ENCODE data around the gene SHROOM3.

SHROOM3 gene

GRCh38 chr4:76582074-76582816, 147.2 kb downstream of the SHROOM3 start:
- ATAC-seq = peak; percentile 55
- TF ChIP-seq TCF4 (CRISPR knock-in tag; IDR thresholded peaks at IDR 0.05; ENCODE audit: borderline replicate concordance) = peak; percentile 96
- no peak for TF ChIP-seq ZC3H10 (CRISPR knock-in tag; IDR thresholded peaks at IDR 0.05)
- 0 out of 2 replicates have a peak, but pooled peaks have one; percentile 27 for TF ChIP-seq PPARA (CRISPR knock-in tag; IDR thresholded peaks at IDR 0.05; ENCODE audit: borderline replicate concordance)
- no peak for TF ChIP-seq ESRRG (CRISPR knock-in tag; IDR thresholded peaks at IDR 0.05)
- peak; percentile 5; the same call in 1 of the 2 replicates for TF ChIP-seq GLIS3 (CRISPR knock-in tag; IDR thresholded peaks at IDR 0.05)
- peak; percentile 87; the same call in 1 of the 2 replicates for TF ChIP-seq TSHZ2 (CRISPR knock-in tag; IDR thresholded peaks at IDR 0.05)
- no peak for TF ChIP-seq CSDC2 (CRISPR knock-in tag; IDR thresholded peaks at IDR 0.05)
- TF ChIP-seq ZNF8 (CRISPR knock-in tag; IDR thresholded peaks at IDR 0.05) = no peak
- TF ChIP-seq SNAI2 (CRISPR knock-in tag; IDR thresholded peaks at IDR 0.05) = peak; percentile 82; the same call in 1 of the 2 replicates
- no peak for TF ChIP-seq ZFP3 (CRISPR knock-in tag; IDR thresholded peaks at IDR 0.05)

GRCh38 chr4:76582817-76583087, 147.7 kb downstream of the SHROOM3 start:
- no peak for TF ChIP-seq GLIS3 (CRISPR knock-in tag; IDR thresholded peaks at IDR 0.05)
- TF ChIP-seq SNAI2 (CRISPR knock-in tag; IDR thresholded peaks at IDR 0.05) = 0 out of 2 replicates have a peak, but pooled peaks have one; percentile 0
- ATAC-seq = no peak

- no peak for ATAC-seq
- no peak for TF ChIP-seq TOX (CRISPR knock-in tag; IDR thresholded peaks at IDR 0.05; ENCODE audit: borderline replicate concordance)
- no peak; the same call in 1 of the 2 replicates for TF ChIP-seq TSHZ2 (CRISPR knock-in tag; IDR thresholded peaks at IDR 0.05)
- no peak for TF ChIP-seq ARNTL (CRISPR knock-in tag; IDR thresholded peaks at IDR 0.05; ENCODE audit: borderline replicate concordance, low read depth)
- no peak for TF ChIP-seq RARB (CRISPR knock-in tag; IDR thresholded peaks at IDR 0.05)
- TF ChIP-seq CSRNP3 (CRISPR knock-in tag; IDR thresholded peaks at IDR 0.05) = no peak
- TF ChIP-seq POU6F1 (CRISPR knock-in tag; IDR thresholded peaks at IDR 0.05; ENCODE audit: borderline replicate concordance, low read depth) = no peak
- no peak for TF ChIP-seq ZFP3 (CRISPR knock-in tag; IDR thresholded peaks at IDR 0.05)
- no peak for TF ChIP-seq ZNF565 (CRISPR knock-in tag; conservative IDR thresholded peaks at IDR 0.05; ENCODE audit: low read depth)
- TF ChIP-seq CREB5 (CRISPR knock-in tag; IDR thresholded peaks at IDR 0.05; ENCODE audit: low read depth) = no peak
- TF ChIP-seq ESRRG (CRISPR knock-in tag; IDR thresholded peaks at IDR 0.05) = no peak
Observed at GRCh38 chr4:76584241-76585152, 149.5 kb downstream of the SHROOM3 start.
